ENCODE data around the gene PRELID2.

Gene PRELID2

GRCh38 chr5:145797336-145797735 lies 37.8 kb downstream of the PRELID2 start:
- DNase-seq (ENCODE audit: low spot score): no peak

DNA sequence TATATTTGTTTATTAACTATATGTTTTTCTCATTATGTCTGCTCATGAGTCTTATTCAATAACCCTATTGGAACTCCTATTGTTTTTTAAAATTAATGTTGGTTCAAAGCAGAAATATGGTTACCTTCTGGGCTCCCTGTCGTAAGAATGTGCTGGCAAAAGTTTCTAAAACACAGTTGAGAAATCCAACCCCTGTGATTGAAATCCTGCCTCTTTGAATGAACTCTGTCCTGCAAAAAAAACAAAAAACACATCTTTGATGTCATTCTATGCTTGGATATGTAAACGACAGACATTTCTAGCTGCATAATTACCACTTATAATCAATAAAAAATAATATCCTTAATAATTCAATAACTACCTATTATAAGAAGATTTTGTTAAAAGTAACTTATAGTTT lies 38.8 kb downstream of the PRELID2 start:
- no peak for DNase-seq (ENCODE audit: low spot score)

DNA sequence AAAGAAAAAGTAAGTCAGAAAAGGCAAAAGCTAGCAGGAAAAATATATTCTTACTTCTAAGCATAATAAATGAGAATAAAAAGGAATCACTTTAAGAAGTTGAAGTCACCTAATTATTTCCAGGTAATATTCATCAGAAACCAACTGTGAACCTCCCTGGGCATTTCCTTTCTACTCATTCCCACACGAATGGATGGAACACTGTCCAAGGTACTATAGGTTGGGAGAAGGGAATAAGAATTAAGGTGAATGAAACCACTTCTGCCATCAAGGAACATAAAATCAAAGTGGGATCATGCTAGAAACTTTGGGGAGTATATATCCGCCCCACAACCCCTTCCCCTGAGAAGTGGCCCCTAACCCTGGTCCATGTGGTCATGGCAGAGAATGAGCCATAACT lies 41.6 kb downstream of the PRELID2 start:
- DNase-seq (ENCODE audit: low spot score): no peak

DNA sequence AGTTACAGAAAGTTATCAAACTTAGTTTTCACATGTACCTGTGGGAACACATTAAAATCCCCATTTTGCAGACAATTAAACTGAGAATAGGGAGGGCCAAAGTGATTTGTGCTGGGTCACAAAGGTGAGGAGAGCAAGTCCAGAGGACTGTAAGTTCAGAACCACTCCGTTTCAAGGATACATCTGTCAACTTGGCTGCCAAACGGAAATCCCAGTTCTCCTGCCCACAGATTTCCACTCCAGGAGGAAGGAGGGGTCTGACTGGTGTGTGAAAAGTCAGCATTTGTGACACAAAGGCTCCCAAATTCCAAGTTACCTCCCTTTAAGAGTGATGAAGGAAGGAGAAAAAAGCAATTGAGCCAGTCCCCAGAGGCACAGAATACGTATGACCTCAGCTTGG lies 42.3 kb downstream of the PRELID2 start:
- DNase-seq (ENCODE audit: low spot score): no peak

GRCh38 chr5:145791866-145792265 lies 43.3 kb downstream of the PRELID2 start:
- no peak for DNase-seq (ENCODE audit: low spot score)

- DNase-seq (ENCODE audit: low spot score): no peak
Measured at GRCh38 chr5:145787996-145788395, 47.1 kb downstream of the PRELID2 start.

DNA sequence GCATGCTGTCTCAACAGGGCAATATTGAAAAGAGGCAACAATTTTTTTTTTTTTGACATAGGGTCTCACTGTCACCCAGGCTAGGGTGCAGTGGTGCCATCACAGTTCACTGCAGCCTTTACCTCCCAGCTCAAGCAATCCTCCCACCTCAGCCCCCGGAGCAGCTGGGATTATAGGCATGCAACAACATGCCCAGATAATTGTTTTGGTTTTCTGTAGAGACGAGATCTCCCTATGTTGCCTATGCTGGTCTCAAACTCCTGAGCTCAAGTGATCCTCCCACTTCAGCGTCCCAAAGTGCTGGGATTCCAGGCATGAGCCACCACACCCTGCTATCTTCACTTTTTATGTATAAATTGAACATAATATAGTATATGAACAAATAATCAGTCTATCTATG lies 47.6 kb downstream of the PRELID2 start:
- no peak for DNase-seq (ENCODE audit: low spot score)

GRCh38 chr5:145787001-145787400 lies 48.1 kb downstream of the PRELID2 start:
- DNase-seq (ENCODE audit: low spot score): no peak

GRCh38 chr5:145780982-145781381 lies 54.2 kb downstream of the PRELID2 start:
- DNase-seq (ENCODE audit: low spot score): no peak

DNA sequence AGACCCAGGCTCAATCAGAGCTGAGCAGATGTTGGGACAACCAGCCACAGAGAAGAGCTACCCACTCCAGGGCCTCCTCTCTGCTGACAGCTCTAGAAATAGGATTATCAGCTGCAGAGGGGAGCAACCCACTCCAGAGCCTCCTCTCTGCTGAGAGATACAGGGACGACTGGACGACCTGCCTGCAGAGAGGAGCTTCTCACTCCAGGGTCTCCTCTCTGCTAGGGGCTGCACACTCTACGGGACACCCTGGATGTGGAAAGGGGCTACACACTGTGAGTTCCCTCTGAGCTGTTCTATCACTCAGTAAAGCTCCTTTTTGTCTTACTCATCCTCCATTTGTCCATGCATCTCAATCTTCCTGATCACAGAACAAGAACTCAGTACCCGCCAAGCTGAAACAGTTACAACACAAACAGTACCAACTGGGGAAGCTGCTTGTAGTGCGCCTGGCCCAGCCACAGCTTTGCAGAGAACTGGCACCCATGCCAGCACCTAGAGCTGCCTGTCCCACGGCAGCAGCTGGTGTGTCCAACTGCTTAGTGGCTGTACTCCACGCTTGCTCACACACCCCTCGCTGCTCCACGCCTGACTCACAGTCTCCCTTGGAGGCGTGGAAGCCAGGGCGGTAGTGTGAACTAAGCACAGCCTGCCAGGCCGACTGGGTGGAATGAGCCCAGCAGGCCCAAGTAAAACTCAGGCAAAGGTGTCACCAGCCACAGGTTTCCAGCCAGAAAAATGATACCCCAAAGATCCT lies 56.8 kb downstream of the PRELID2 start:
- no peak for DNase-seq (ENCODE audit: low spot score)

DNA sequence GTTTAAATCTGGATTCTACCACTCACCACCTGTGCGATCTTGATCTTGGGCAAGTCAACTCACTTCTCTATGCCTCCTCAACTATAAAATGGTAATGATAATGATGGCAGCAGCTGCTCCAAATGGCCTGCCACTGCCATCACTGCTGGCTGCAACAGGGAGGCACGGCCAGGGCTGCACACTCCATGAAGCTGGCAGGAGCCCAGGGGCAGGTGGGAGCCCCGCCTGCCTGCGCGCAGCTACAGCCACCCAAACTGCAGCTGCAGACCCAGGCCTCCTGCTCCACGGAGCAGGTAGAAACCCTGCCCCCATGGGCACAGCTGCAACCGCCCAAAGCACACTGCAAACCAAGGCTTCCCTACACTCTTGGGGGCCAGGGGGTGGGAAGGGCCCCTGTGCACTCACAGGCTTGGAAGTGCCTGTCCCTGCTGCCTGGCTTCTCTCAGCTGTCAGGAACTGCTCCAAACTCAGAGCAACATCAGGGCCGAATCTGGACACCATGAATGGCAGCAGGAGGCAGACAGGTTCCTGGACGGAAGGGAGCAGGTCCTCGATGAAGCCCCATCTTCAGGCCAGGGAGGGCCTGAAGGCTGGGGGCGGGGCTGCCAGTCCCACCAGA lies 57.6 kb downstream of the PRELID2 start:
- no peak for DNase-seq (ENCODE audit: low spot score)

GRCh38 chr5:145776886-145777285 lies 58.3 kb downstream of the PRELID2 start:
- DNase-seq (ENCODE audit: low spot score): no peak

GRCh38 chr5:145775893-145776444 lies 59.2 kb downstream of the PRELID2 start:
- DNase-seq (ENCODE audit: low spot score): no peak

GRCh38 chr5:145775411-145775810 lies 59.7 kb downstream of the PRELID2 start:
- no peak for DNase-seq (ENCODE audit: low spot score)

DNA sequence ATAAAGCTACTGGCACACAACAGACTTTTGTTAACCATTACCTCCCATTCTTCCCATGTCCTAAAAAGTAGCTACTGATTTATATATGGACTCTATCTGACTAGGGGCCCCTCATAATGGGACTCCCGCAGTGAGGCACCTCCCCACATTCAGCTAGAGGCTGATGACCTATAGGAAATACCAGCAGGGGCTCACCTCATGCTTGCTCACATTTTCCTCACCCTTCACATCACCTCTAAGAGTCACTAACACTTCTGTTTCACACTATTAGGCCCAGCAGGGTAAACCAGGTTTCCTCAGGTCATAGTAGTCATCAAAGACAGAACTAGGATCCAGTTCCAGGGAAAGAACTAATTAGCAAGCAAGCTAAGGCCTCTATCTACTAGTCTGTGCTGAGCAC lies 60.7 kb downstream of the PRELID2 start:
- no peak for DNase-seq (ENCODE audit: low spot score)

DNA sequence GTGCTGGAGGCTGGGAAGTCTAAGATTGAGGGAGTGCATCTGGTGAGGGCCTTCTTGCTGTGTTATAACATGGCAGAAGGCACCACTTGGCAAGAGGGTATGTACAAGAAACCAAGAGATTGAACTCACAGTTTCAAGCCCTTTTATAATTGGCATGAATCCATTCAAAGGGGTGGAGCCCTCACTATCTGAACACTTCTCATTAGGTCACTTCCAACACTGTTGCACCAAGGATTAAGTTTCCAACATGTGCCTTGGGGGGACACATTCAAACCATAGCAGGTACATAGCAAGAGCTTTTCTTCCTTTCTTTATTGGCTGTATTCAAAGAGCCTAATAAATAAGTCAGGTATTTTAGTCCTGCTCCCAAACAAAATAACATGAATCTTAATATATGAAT lies 62.7 kb downstream of the PRELID2 start:
- no peak for DNase-seq (ENCODE audit: low spot score)

GRCh38 chr5:145768863-145769262 lies 66.3 kb downstream of the PRELID2 start:
- DNase-seq (ENCODE audit: low spot score): no peak

GRCh38 chr5:145764325-145764724 lies 70.8 kb downstream of the PRELID2 start:
- DNase-seq (ENCODE audit: low spot score): no peak

- no peak for DNase-seq (ENCODE audit: low spot score)
Measured at GRCh38 chr5:145762833-145763232, 72.3 kb downstream of the PRELID2 start.

DNA sequence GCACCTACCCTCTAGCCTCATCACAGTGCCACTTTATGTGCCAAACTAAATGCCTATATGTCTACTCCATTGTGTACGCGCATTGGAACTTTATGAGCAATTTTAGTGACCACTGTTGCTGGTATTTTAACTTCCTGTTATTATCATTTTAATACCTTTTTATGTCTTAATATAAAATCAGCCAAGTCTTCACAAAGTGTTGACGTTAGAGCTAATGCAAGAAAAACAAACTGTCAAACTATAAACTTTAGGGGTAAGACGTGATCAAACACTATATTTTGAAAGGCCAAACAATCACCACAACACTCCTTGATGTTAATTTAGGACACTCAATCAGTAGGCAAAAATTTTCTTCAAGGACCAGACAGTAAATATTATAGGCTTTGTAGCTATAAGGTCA lies 73.9 kb downstream of the PRELID2 start:
- no peak for DNase-seq (ENCODE audit: low spot score)

DNA sequence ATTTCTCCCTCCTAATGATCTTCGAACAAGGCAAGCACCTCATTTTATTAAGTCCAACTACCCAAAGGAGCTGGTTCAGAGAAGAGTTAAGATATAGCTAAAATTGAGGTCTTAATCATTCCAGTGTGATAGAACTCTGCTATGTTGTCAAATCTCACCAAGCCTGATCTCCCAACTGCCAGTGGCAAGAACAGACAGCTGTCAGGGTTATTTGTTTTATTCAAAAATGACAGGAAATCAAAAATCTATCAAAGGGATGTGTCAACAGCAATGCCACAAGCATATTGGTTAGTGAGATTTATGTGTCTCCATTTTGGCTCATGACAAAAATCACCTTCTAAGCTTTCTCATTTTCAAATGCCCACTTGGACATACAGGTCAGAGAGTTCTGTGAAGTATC lies 74.5 kb downstream of the PRELID2 start:
- no peak for DNase-seq (ENCODE audit: low spot score)

- no peak for DNase-seq (ENCODE audit: low spot score)
Measured at GRCh38 chr5:145752947-145753346, 82.2 kb downstream of the PRELID2 start.

GRCh38 chr5:145752534-145752933 lies 82.6 kb downstream of the PRELID2 start:
- DNase-seq (ENCODE audit: low spot score): no peak

GRCh38 chr5:145750199-145750598 lies 84.9 kb downstream of the PRELID2 start:
- no peak for DNase-seq (ENCODE audit: low spot score)
